HepG2 (cell line): ENCODE measurements around the gene RNF213. TPM values are rescaled to one million over a fixed set of nuclear protein-coding genes. Genes with fewer than 3 reads are reported as not detected.

Experiments used
- BRCA1 ChIP-seq: sonication (generic); formaldehyde crosslinking; IDR thresholded peaks from 2 replicates; pipeline ENCODE4 v1.4.0; 2020; ENCODE audit warnings: missing genetic modification reagents
- GMEB1 ChIP-seq: sonication (generic); formaldehyde crosslinking; IDR thresholded peaks from 2 replicates; pipeline ENCODE4 v1.5.1; 2020; ENCODE audit warnings: missing genetic modification reagents, mild to moderate bottlenecking, borderline replicate concordance
- IKZF4 ChIP-seq: sonication (generic); formaldehyde crosslinking; IDR thresholded peaks from 2 replicates; pipeline ENCODE4 v1.5.1; 2020; ENCODE audit warnings: borderline replicate concordance, mild to moderate bottlenecking, low read depth, missing genetic modification reagents; ENCODE audit errors: not compliant biosample characterization
- MED13 ChIP-seq: sonication (generic); formaldehyde crosslinking; IDR thresholded peaks from 2 replicates; pipeline ENCODE4 v1.5.0; 2020; ENCODE audit warnings: missing genetic modification reagents
- MEF2D ChIP-seq: sonication (generic); formaldehyde crosslinking; IDR thresholded peaks from 2 replicates; pipeline ENCODE4 v1.5.1; 2020; ENCODE audit warnings: mild to moderate bottlenecking, missing genetic modification reagents
- MYC ChIP-seq: sonication (generic); formaldehyde crosslinking; IDR thresholded peaks from 2 replicates; pipeline ENCODE4 v1.9.0; 2021; ENCODE audit warnings: missing genetic modification reagents, borderline replicate concordance
- NCOA5 ChIP-seq: sonication (generic); formaldehyde crosslinking; IDR thresholded peaks from 2 replicates; pipeline ENCODE4 v1.4.0; 2020; ENCODE audit warnings: missing genetic modification reagents
- REPIN1 ChIP-seq: sonication (generic); formaldehyde crosslinking; IDR thresholded peaks from 2 replicates; pipeline ENCODE4 v1.8.0; 2022; ENCODE audit warnings: missing genetic modification reagents, low read depth, mild to moderate bottlenecking, borderline replicate concordance
- RERE ChIP-seq: IDR thresholded peaks from 2 replicates; pipeline ENCODE4 v1.6.1; 2016; ENCODE audit warnings: low read depth, missing genetic modification reagents, missing compliant biosample characterization
- RNF219 ChIP-seq: sonication (generic); formaldehyde crosslinking; IDR thresholded peaks from 2 replicates; pipeline ENCODE4 v1.5.0; 2020; ENCODE audit warnings: mild to moderate bottlenecking, missing genetic modification reagents
- SAP130 ChIP-seq: IDR thresholded peaks from 2 replicates; pipeline ENCODE4 v1.6.1; 2016; ENCODE audit warnings: low read depth
- SP1 ChIP-seq, 2 experiments: fragments of 450-650 bp in 1 of 2; sonication (generic) in 1 of 2; formaldehyde crosslinking in 1 of 2; IDR thresholded peaks; 2 replicates each; pipeline versions ENCODE4 v1.4.0 to v1.6.1; 2016 to 2020; ENCODE audit warnings: missing genetic modification reagents in 1 of 2
- TMF1 ChIP-seq: sonication (generic); formaldehyde crosslinking; IDR thresholded peaks from 2 replicates; pipeline ENCODE4 v1.8.1; 2022; ENCODE audit warnings: low read depth, missing genetic modification reagents
- ZBTB42 ChIP-seq: sonication (generic); formaldehyde crosslinking; IDR thresholded peaks from 2 replicates; pipeline ENCODE4 v1.5.0; 2020; ENCODE audit warnings: mild to moderate bottlenecking, missing genetic modification reagents
- ZC3H13 ChIP-seq: sonication (generic); formaldehyde crosslinking; IDR thresholded peaks from 2 replicates; pipeline ENCODE4 v1.8.1; 2023; ENCODE audit warnings: mild to moderate bottlenecking, missing genetic modification reagents, moderate library complexity
- ZNF292 ChIP-seq: sonication (generic); formaldehyde crosslinking; IDR thresholded peaks from 2 replicates; pipeline ENCODE4 v1.8.1; 2022; ENCODE audit warnings: mild to moderate bottlenecking, low read depth, missing genetic modification reagents, borderline replicate concordance
- ZNF558 ChIP-seq: sonication (generic); formaldehyde crosslinking; IDR thresholded peaks from 2 replicates; pipeline ENCODE4 v1.9.0; 2022; ENCODE audit warnings: mild to moderate bottlenecking, missing genetic modification reagents, borderline replicate concordance
- ZNF891 ChIP-seq: sonication (generic); formaldehyde crosslinking; IDR thresholded peaks from 2 replicates; pipeline ENCODE4 v1.5.0; 2020; ENCODE audit warnings: mild to moderate bottlenecking, missing genetic modification reagents
- polyA plus RNA-seq, 8 experiments: library from polyadenylated mRNA; depleted of rRNA in 3 of 8; stranded (reverse) in 7 of 8; unstranded in 1 of 8; fragments of >200 nt; fragmentation: Illumina TruSeq in 4 of 8; extraction: Trizol in 4 of 8; gene quantifications; 2 replicates each; pipeline versions ENCODE4 v1.2.1 to v1.2.3, GENCODE V29; 2011 to 2016; ENCODE audit warnings: low read depth in 4 of 8, missing spikeins in 1 of 8, mixed read lengths in 1 of 8; ENCODE audit not compliant: insufficient read depth in 1 of 8
- total RNA-seq, 5 experiments: library from RNA; depleted of rRNA; stranded (reverse); fragments of >200 nt; fragmentation: Illumina TruSeq; extraction: Trizol; gene quantifications; 2 replicates each; pipeline ENCODE4 v1.2.3, GENCODE V29; 2016; ENCODE audit warnings: low read depth in 1 of 5

RNF213 gene
- total and polyA plus RNA-seq, 2 of the 13 experiments (the other 11 are each of a cell fraction or from before 2014, with no cell fraction given): 38.6 to 38.7 TPM

- TF ChIP-seq RERE (peak; percentile 44; the same call in 1 of the 2 replicates), IKZF4 (CRISPR knock-in tag) (peak; percentile 92), ZNF292 (peak; percentile 16; the same call in 1 of the 2 replicates), MEF2D (CRISPR knock-in tag) (peak; percentile 10; the same call in 1 of the 2 replicates), NCOA5 (CRISPR knock-in tag) (no peak), SP1 (IDR thresholded peaks at IDR 0.05) (no peak), SP1 (CRISPR knock-in tag; IDR thresholded peaks at IDR 0.05) (peak; percentile 75), ZC3H13 (peak; percentile 80), RNF219 (CRISPR knock-in tag) (0 out of 2 replicates have a peak, but pooled peaks have one; percentile 32), BRCA1 (CRISPR knock-in tag) (peak; percentile 70; the same call in 1 of the 2 replicates), ZNF558 (CRISPR knock-in tag) (no peak; the same call in 1 of the 2 replicates), SAP130 (CRISPR knock-in tag) (peak; percentile 99), MED13 (CRISPR knock-in tag) (peak; percentile 84; the same call in 1 of the 2 replicates), GMEB1 (peak; percentile 91), REPIN1 (peak; percentile 94), ZNF891 (CRISPR knock-in tag) (peak; percentile 84), MYC (peak; percentile 64; the same call in 1 of the 2 replicates), TMF1 (CRISPR knock-in tag) (peak; percentile 77), ZBTB42 (no peak; the same call in none of the 2 replicates)
Measured at GRCh38 chr17:80414803-80415625, 154.4 kb downstream of the RNF213 start, which contains the start of gene ENDOV (continued).
